Fibroblast of gingiva (primary cell): ENCODE measurements around the gene MFGE8.

Source experiments
- DNase-seq: peaks from one replicate; pipeline ENCODE4 v3.0.0-alpha.2; 2011; ENCODE audit warnings: low read depth

Gene MFGE8

DNA sequence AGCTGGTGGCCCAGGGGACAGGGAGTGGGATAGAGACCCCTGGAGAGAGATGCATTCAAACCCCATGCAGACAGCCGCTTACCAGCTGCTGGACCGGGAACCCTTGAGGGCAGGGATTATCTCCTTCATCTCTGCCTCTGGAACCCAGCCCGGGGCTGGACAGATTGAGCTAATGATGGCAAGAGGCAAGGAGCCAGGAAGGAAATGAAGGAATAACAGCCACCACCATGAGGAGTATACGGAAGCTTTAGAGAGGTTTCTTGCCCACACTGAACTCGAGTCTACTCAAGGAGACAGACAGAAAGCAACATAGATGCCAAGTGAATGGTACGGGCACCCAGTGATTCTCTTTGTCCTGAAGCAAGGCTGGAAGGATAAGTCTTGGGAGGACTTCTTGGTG lies 41.1 kb downstream of the MFGE8 start:
- no peak for DNase-seq

DNA sequence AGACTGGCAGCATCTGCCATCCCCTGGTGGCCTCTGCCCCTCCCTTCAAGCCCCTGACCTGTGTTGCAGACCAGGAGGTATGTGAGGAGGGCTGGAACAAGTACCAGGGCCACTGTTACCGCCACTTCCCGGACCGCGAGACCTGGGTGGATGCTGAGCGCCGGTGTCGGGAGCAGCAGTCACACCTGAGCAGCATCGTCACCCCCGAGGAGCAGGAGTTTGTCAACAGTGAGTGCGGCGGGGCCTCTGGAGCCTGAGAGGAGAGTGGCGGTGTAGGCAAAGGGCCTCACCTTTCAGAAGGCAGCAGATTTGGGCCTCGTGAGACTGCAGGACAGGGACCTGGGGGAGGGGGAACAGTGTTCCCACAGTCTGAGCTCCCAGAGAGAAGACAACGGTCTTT lies 41.9 kb downstream of the MFGE8 start:
- no peak for DNase-seq

GRCh38 chr15:88866295-88866881 lies 46.8 kb downstream of the MFGE8 start:
- no peak for DNase-seq

DNA sequence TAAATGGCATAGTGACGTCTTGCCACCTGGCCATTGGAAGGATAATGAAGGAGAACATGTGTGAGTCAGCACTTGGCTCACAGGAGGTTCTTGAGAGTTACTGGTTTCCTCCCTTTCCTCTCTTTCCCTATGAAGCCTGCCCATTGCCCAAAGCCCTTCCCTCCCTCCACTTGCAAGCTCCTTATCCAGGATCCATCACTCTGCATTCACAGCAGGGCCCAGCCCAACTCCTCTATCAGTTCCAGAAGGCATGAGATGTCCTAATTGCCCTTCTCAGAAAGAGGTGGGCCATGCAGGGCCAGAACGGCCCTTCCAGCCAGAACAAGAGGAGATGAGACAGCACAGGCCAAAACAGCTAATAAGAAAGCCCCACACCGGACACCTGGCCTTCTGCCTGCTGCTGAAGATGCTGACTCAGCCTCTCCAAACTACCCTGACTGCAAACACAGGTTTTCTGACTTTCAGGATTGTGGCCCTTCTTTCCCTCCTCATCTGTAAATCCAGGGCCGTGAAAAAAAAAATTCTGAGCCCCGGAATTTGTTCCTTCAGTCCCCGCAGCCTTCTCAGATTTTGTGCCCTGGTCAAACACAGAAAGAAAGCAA lies 47.6 kb downstream of the MFGE8 start:
- no peak for DNase-seq

- DNase-seq = no peak
These were observed 48.2 kb downstream of the MFGE8 start for GRCh38 chr15:88864861-88865497.

GRCh38 chr15:88863412-88863811 lies 49.8 kb downstream of the MFGE8 start:
- DNase-seq = no peak

- no peak for DNase-seq
These were observed 53.0 kb downstream of the MFGE8 start for GRCh38 chr15:88860212-88860611.

DNA sequence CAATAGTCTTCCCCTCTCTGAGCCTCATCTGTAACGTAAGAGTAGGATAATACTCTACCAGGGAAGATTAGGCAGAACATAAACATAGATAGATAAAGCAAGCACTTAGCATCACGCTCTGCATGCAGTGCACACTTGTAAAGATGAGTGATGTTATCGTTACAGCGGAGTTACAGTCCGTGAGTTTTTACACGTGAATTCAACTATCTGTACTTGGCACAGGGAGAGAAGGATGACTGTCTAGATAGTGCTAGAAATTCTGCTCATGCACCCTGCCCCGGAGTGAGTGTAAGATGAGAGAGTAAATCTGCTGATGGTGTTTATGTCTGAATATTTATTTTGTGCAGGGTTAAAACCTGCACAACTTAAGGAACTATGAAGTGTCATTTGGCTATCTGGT lies 53.6 kb downstream of the MFGE8 start:
- DNase-seq = no peak

- no peak for DNase-seq
These were observed 54.2 kb downstream of the MFGE8 start for GRCh38 chr15:88858934-88859333.

DNA sequence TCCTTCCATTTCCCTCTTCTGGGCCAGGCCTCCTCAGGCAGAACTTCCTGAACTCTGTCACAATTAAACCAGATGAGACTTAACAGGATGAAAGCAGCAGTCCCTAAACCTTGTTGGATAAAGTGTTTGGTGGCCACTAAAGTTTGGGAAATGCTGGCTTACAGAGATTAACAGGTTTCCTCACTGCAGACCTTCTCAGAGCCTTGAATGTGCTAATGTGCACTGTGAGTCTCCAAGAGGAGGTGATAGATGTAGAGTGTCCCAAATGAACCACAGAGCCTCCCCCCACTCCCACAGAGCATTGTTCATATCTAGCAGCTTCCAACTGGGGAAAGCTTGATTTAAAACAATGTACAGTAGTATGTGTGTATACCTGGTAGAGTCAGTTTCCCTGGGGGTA lies 60.7 kb downstream of the MFGE8 start:
- DNase-seq = no peak

GRCh38 chr15:88849376-88850072 lies 63.7 kb downstream of the MFGE8 start:
- no peak for DNase-seq
